Measurements from ENCODE around the gene TUBB2A. TPM values are rescaled to one million over a fixed set of nuclear protein-coding genes. Genes with fewer than 3 reads are reported as not detected.
A peak's percentile ranks its signal among the peaks of the same experiment; 100 is the strongest.

The TUBB2A gene
- total RNA-seq, 2 experiments from 2014 or later, result 1.7 to 1.8 TPM

DNA sequence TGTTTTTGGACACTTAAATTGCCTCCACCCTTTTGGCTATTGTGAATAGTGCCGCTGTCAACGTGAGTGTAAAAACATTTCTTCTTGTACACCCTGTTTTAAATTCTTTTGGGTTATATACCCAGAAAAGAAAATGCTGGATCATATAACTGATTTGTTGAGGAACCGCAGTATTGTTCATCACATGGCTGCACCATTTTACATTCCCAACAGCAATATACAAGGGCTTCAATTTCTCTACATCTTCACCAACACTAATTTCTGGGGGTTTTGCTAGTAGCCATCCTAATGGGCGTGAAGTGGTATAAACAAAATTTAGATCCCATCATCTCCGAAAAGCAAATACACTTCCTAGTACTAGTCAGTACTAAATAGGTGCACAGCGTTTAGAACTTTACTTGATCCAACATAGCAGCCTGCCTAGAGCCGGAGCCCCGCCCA, 39.4 kb downstream of the TUBB2A start:
- DNase-seq, result no peak
- H3K9me3 Mint-ChIP-seq (ENCODE audit: low read depth), result no peaks in the 10 kb centered on the region
- peak overlapping the region; percentile 60 for H3K27ac Mint-ChIP-seq
- ChIA-PET CTCF (interaction anchor here (0.6 to 0.7 kb wide), 2 partner anchors 10 to 133 kb away, joined by 3 read pairs; no protein-coding TSS in a partner anchor), POLR2A (interaction anchor here (0.5 to 0.9 kb wide), 2 partner anchors 59 to 92 kb away, joined by 4 to 7 read pairs; no protein-coding TSS in a partner anchor)
- peaks cover 5% of the 10 kb centered on the region for H3K36me3 Mint-ChIP-seq (ENCODE audit: low read depth)
- H3K4me3 Mint-ChIP-seq, result peak overlapping the region; percentile 76
- peaks cover 19% of the 10 kb centered on the region for H3K4me1 Mint-ChIP-seq
- H3K27me3 Mint-ChIP-seq, result no peaks in the 10 kb centered on the region
- ATAC-seq, result no peak
- intact Hi-C loops (cut with DNase I, micrococcal nuclease), result loop anchor here (1.0 to 5.0 kb wide), 17 partner anchors 8 to 1017 kb away; partner anchors contain the start of genes NQO2 (in 2 of the 2), PSMG4 (in 2 of the 2), RIPK1 (in 2 of the 2) and ECI2 (in 1 of the 2)

DNA sequence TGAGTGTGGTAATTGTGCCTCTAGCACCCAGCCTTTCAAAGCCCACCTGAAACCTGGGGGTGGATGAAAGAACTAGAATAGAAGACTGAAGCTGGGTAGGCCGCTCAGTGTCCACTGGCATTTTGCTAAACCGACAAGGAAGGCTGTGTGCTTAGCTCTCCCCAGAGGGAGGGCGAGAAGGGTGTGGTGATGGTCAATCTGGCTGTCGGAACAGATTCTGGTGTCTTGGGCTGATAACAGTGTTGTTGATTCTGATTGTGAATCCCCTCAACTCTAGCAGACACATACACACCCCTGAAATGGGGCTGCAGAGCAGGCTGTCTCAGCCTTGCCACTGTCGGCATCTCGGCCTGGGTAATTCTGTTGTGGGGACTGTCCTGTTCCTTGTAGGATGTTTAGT, 43.0 kb downstream of the TUBB2A start:
- Mint-ChIP-seq H3K27ac (no peak overlapping the region), H3K27me3 (no peaks in the 10 kb centered on the region), H3K4me1 (peaks cover 14% of the 10 kb centered on the region), H3K4me3 (no peak overlapping the region), H3K36me3 (ENCODE audit: low read depth) (peaks cover 15% of the 10 kb centered on the region), H3K9me3 (ENCODE audit: low read depth) (no peaks in the 10 kb centered on the region)
- no peak for ATAC-seq
- no peak for DNase-seq
- CTCF ChIA-PET, result no interaction called here
- intact Hi-C loops (cut with DNase I, micrococcal nuclease), result no loop called here
- POLR2A ChIA-PET, result no interaction called here

DNA sequence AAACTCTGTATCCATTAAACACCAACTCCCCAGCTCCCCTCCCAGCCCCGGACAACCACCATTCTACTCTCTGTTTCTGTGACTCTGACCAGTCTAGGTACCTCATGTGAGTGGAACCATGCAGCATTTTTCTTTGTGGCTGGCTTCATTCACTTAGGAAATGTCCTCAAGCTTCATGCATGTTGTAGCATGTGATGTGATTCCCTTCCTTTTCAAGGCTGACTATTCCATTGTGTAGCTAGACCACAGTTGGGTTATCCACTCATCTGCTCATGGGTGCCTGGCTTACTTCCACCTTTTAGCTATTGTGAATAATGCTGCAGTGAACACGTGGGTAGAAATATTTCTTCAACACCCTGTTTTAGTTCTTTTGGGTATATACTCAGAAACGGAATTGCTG, 47.6 kb downstream of the TUBB2A start:
- ATAC-seq, result no peak
- Mint-ChIP-seq H3K27ac (no peak overlapping the region), H3K4me3 (no peak overlapping the region), H3K4me1 (no peaks in the 10 kb centered on the region), H3K9me3 (ENCODE audit: low read depth) (no peaks in the 10 kb centered on the region), H3K27me3 (no peaks in the 10 kb centered on the region), H3K36me3 (ENCODE audit: low read depth) (peaks cover 39% of the 10 kb centered on the region)
- ChIA-PET POLR2A (no interaction called here), CTCF (interaction anchor here (0.8 to 0.9 kb wide), 2 partner anchors 14 to 23 kb away, joined by 3 read pairs; no protein-coding TSS in a partner anchor)
- DNase-seq, result no peak
- intact Hi-C loops (cut with DNase I, micrococcal nuclease), result no loop called here

DNA sequence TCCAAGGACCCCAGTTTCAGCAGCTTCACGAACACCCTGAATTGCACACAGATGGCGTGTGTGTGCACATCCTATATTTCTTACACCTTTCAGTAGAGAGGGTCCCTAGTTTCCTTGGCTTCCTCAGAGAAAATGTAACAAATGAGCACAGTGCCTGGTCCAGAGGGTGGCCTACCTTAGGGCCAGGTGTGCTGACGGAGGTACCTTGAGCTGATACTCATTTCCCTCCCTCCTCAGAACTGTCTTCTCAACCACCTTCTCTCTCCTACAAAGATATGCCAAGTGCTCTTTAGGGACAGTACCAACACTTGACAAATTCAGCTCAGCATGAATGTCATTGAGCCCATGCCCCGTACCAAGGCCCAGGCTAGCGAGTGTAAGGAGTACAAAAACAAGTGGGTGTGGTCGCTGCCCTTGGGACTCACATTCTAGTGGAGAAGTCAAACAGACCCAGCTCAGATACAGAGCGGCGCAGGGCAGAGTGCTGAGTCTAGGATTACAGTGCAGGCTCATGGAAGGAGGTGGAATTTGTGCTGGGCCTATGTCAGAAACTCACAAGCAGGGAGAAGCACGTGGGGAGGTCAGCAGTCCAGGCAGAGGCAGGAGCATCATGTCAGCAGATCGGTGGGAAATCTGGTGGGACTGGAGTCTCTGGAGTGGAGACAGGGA, 48.5 kb downstream of the TUBB2A start:
- POLR2A ChIA-PET, result no interaction called here
- Mint-ChIP-seq H3K9me3 (ENCODE audit: low read depth) (no peaks in the 10 kb centered on the region), H3K36me3 (ENCODE audit: low read depth) (peaks cover 46% of the 10 kb centered on the region), H3K4me1 (no peaks in the 10 kb centered on the region), H3K4me3 (no peak overlapping the region), H3K27me3 (no peaks in the 10 kb centered on the region), H3K27ac (peak overlapping the region; percentile 45)
- CTCF ChIA-PET, result interaction anchor here (0.8 to 1.9 kb wide), 3 partner anchors 11 to 22 kb away, joined by 3 to 5 read pairs (median 3); no protein-coding TSS in a partner anchor
- ATAC-seq (no peak), DNase-seq (no peak)
- intact Hi-C loops (cut with DNase I, micrococcal nuclease), result no loop called here

Other genes starting within 250 kb of the TUBB2A start
- gene SERPINB6, start 186.0 kb downstream of the TUBB2A start, total RNA-seq, result 10 to 100 TPM; 36.2 to 41.3 TPM
- 10 to 100 TPM; 40.7 to 44.2 TPM for gene NQO2, start 157.7 kb downstream of the TUBB2A start, total RNA-seq
- 10 to 100 TPM; 17.4 to 19.3 TPM for gene RIPK1, start 89.0 kb downstream of the TUBB2A start, total RNA-seq
- gene BPHL, start 38.8 kb downstream of the TUBB2A start, total RNA-seq, result 10 to 100 TPM; 15.8 to 16.7 TPM
- gene TUBB2B, start 70.1 kb upstream of the TUBB2A start, total RNA-seq, result under 1 TPM in 1 of 2 experiments, not detected in 1; 0.09 TPM
- gene PSMG4, start 101.4 kb upstream of the TUBB2A start, total RNA-seq, result 10 to 100 TPM; 22.2 to 23.2 TPM